ENCODE measurements around the gene ITPKC. TPM values are rescaled to one million over a fixed set of nuclear protein-coding genes. Genes with fewer than 3 reads are reported as not detected.

ITPKC gene
- total RNA-seq, 1 experiment from 2014 or later, result 11.4 TPM

DNA sequence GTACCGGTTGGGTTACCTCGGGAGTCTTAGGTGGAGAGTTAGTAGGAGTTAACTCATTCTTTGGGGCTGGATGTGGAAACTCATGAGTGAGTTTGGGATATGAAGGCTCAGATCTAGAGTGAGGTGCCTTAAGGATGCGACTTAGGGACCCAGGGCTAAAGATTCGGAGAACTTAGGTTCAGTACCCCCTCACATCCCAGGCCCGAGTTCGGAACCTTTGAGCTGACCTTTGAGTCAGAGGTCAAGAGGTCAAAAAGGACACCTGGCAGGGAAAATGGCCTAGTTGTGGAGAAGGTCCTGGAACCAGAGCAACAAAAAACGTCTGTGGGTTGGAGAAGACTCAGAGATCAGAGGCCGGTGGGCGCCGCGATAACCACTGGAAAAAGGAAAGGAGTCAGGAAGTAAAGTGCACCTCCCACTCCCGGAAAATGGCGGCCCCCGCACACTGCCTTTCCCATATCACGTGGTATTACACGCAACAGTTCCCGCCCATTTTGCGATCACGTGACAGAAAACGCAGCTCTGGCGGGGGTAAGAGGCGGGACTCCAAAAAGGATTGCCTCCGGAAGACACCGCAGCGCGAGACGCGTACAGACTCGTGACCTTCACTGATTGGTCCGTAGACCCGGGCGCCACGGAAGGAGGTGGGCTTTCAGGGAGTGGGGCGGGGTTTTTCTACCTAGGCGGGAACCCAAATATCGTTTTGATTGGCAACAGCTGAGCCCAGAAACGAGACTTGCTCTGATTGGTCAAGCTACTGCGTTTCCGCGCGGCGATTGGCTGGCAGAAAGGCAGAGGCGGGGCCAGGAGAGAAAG, 33.4 kb downstream of the ITPKC start, which contains the start of gene ACTMAP:
Gene ACTMAP (minus strand): TSS at position 420 of the 816 bp plus-strand sequence. CDS start 674 bp downstream, outside the sequence.
- Histone ChIP-seq H3K36me3 (ENCODE audit: control insufficient read depth in 1 of 2, insufficient read depth in 2 of 2, low read length in 2 of 2) (peaks cover 2 to 24% of the 10 kb centered on the region in 2 experiments; a peak in 2 of 4 replicates), H3K79me2 (ENCODE audit: insufficient read depth, low read length) (peaks cover 42% of the 10 kb centered on the region), H3K4me3 (replicated peaks in 1 of 2; ENCODE audit: low read depth in 1 of 2, low read length in 2 of 2) (peak within 1 kb of the TSS; percentile 67 to 81), H3K4me2 (ENCODE audit: low read length) (peak within 1 kb of the TSS; percentile 95), H3K27ac (ENCODE audit: low read depth, low read length) (peak within 1 kb of the TSS; percentile 90), H3K4me1 (ENCODE audit: control insufficient read depth in 1 of 2, insufficient read depth in 2 of 2, low read length in 2 of 2) (peaks cover 19 to 41% of the 10 kb centered on the region in 2 experiments; a peak in 3 of 4 replicates), H2AFZ (ENCODE audit: low read depth, low read length, poor library complexity, severe bottlenecking) (no peak within 1 kb of the TSS), H3K9me3 (ENCODE audit: control insufficient read depth in 1 of 2, insufficient read depth in 1 of 2, low read depth in 1 of 2, low read length in 2 of 2) (no peaks in the 10 kb centered on the region), H3K9me2 (ENCODE audit: insufficient read depth) (no peaks in the 10 kb centered on the region), H3K27me3 (ENCODE audit: insufficient read depth, low read length) (no peaks in the 10 kb centered on the region), H4K20me1 (ENCODE audit: insufficient read depth) (no peaks in the 10 kb centered on the region), H3K9ac (ENCODE audit: low read length) (peak within 1 kb of the TSS; percentile 99)
- RAD21 ChIA-PET (ENCODE audit: low non-redundant PET in 1 of 2, low total read pairs in 2 of 2, uncharacterized antibody in 2 of 2, unreplicated experiment in 2 of 2), result interaction anchor here in 1 of 2 experiments (0.7 kb wide), 1 partner anchor 87 kb away, joined by 3 read pairs; no protein-coding TSS in a partner anchor
- POLR2A ChIA-PET, result interaction anchor here (0.8 to 2.6 kb wide), 12 partner anchors 9 to 104 kb away, joined by 3 to 24 read pairs (median 4); partner anchors contain the start of genes COQ8B, EGLN2, ITPKC and RAB4B
- ATAC-seq (peak; percentile 91), DNase-seq (ENCODE audit: low read depth, low spot score) (peak; percentile 100)
- intact Hi-C loops (cut with micrococcal nuclease), result loop anchor here (2.0 kb wide), 2 partner anchors 33 to 49 kb away; partner anchors contain the start of genes COQ8B, EGLN2 and ITPKC
- TSS peak; percentile 93 for BruUV-seq (replicated peaks)
- CTCF ChIA-PET, result interaction anchor here (0.9 to 1.5 kb wide), 5 partner anchors 28 to 87 kb away, joined by 4 to 9 read pairs (median 6); partner anchors contain the start of genes EGLN2 and RAB4B
- no peak for TF ChIP-seq FOSL1 (IDR thresholded peaks at IDR 0.05; ENCODE audit: low read depth)
- TF ChIP-seq, protein P1, sequence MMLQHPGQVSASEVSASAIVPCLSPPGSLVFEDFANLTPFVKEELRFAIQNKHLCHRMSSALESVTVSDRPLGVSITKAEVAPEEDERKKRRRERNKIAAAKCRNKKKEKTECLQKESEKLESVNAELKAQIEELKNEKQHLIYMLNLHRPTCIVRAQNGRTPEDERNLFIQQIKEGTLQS (IDR thresholded peaks at IDR 0.05), result no peak
- TF ChIP-seq JUND (IDR thresholded peaks at IDR 0.05), result no peak
- TF ChIP-seq YY1 (IDR thresholded peaks at IDR 0.05; ENCODE audit: extremely low read depth, insufficient replicate concordance, low read depth, low read length), result peak; percentile 96
- TF ChIP-seq EZH2phosphoT487 (IDR thresholded peaks at IDR 0.05; ENCODE audit: borderline replicate concordance), result no peak
- TF ChIP-seq CEBPB (IDR thresholded peaks at IDR 0.05; ENCODE audit: low read depth), result no peak
- no peak for TF ChIP-seq EZH2 (IDR thresholded peaks at IDR 0.05)
- TF ChIP-seq POLR2AphosphoS5 (IDR thresholded peaks at IDR 0.05; ENCODE audit: low read depth, low read length), result peak; percentile 74
- TF ChIP-seq, protein P2, sequence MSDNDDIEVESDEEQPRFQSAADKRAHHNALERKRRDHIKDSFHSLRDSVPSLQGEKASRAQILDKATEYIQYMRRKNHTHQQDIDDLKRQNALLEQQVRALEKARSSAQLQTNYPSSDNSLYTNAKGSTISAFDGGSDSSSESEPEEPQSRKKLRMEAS (IDR thresholded peaks at IDR 0.05), result peak; percentile 96
- TF ChIP-seq, protein P3, sequence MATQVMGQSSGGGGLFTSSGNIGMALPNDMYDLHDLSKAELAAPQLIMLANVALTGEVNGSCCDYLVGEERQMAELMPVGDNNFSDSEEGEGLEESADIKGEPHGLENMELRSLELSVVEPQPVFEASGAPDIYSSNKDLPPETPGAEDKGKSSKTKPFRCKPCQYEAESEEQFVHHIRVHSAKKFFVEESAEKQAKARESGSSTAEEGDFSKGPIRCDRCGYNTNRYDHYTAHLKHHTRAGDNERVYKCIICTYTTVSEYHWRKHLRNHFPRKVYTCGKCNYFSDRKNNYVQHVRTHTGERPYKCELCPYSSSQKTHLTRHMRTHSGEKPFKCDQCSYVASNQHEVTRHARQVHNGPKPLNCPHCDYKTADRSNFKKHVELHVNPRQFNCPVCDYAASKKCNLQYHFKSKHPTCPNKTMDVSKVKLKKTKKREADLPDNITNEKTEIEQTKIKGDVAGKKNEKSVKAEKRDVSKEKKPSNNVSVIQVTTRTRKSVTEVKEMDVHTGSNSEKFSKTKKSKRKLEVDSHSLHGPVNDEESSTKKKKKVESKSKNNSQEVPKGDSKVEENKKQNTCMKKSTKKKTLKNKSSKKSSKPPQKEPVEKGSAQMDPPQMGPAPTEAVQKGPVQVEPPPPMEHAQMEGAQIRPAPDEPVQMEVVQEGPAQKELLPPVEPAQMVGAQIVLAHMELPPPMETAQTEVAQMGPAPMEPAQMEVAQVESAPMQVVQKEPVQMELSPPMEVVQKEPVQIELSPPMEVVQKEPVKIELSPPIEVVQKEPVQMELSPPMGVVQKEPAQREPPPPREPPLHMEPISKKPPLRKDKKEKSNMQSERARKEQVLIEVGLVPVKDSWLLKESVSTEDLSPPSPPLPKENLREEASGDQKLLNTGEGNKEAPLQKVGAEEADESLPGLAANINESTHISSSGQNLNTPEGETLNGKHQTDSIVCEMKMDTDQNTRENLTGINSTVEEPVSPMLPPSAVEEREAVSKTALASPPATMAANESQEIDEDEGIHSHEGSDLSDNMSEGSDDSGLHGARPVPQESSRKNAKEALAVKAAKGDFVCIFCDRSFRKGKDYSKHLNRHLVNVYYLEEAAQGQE (IDR thresholded peaks at IDR 0.05; ENCODE audit: low read depth), result no peak
- TF ChIP-seq SP1 (IDR thresholded peaks at IDR 0.05; ENCODE audit: low read depth), result peak; percentile 92
- no peak for TF ChIP-seq ZNF274 (IDR thresholded peaks at IDR 0.05; ENCODE audit: low read depth, low read length)
- TF ChIP-seq, protein P4, sequence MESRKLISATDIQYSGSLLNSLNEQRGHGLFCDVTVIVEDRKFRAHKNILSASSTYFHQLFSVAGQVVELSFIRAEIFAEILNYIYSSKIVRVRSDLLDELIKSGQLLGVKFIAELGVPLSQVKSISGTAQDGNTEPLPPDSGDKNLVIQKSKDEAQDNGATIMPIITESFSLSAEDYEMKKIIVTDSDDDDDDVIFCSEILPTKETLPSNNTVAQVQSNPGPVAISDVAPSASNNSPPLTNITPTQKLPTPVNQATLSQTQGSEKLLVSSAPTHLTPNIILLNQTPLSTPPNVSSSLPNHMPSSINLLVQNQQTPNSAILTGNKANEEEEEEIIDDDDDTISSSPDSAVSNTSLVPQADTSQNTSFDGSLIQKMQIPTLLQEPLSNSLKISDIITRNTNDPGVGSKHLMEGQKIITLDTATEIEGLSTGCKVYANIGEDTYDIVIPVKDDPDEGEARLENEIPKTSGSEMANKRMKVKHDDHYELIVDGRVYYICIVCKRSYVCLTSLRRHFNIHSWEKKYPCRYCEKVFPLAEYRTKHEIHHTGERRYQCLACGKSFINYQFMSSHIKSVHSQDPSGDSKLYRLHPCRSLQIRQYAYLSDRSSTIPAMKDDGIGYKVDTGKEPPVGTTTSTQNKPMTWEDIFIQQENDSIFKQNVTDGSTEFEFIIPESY (IDR thresholded peaks at IDR 0.05; ENCODE audit: extremely low read depth, insufficient replicate concordance, low read length), result no peak
- TF ChIP-seq, protein P5, sequence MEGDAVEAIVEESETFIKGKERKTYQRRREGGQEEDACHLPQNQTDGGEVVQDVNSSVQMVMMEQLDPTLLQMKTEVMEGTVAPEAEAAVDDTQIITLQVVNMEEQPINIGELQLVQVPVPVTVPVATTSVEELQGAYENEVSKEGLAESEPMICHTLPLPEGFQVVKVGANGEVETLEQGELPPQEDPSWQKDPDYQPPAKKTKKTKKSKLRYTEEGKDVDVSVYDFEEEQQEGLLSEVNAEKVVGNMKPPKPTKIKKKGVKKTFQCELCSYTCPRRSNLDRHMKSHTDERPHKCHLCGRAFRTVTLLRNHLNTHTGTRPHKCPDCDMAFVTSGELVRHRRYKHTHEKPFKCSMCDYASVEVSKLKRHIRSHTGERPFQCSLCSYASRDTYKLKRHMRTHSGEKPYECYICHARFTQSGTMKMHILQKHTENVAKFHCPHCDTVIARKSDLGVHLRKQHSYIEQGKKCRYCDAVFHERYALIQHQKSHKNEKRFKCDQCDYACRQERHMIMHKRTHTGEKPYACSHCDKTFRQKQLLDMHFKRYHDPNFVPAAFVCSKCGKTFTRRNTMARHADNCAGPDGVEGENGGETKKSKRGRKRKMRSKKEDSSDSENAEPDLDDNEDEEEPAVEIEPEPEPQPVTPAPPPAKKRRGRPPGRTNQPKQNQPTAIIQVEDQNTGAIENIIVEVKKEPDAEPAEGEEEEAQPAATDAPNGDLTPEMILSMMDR (IDR thresholded peaks at IDR 0.05 in 2 of 3, conservative IDR thresholded peaks at IDR 0.05 in 1 of 3; ENCODE audit: borderline replicate concordance in 1 of 3, insufficient read depth in 1 of 3, low read depth in 2 of 3, low read length in 2 of 3), result no peak
- TF ChIP-seq ZFX (IDR thresholded peaks at IDR 0.05), result 0 out of 2 replicates have a peak, but pooled peaks have one; percentile 0
- TF ChIP-seq TCF7L2 (IDR thresholded peaks at IDR 0.05; ENCODE audit: borderline replicate concordance, extremely low read depth, insufficient read depth, insufficient read length), result peak; percentile 58
- TF ChIP-seq EGR1 (IDR thresholded peaks at IDR 0.05; ENCODE audit: low read depth), result peak; percentile 82
